ENCODE data around the gene USP9X.

GRCh38 chrX:41108007-41108406, 22.8 kb downstream of the USP9X start:
- TF ChIP-seq CTCF (conservative IDR thresholded peaks at IDR 0.05; ENCODE audit: low read length) (no peak), EZH2phosphoT487 (IDR thresholded peaks at IDR 0.05; ENCODE audit: borderline replicate concordance, low read depth, low read length) (no peak)
